GM12801 (cell line): Measurements from ENCODE around the gene VSX1.

Experiments used
- CTCF ChIP-seq: IDR thresholded peaks from one replicate; pipeline ENCODE4 v1.5.1; 2011; ENCODE audit warnings: control low read depth; ENCODE audit not compliant: insufficient read length; ENCODE audit errors: extremely low read depth

The VSX1 gene

DNA sequence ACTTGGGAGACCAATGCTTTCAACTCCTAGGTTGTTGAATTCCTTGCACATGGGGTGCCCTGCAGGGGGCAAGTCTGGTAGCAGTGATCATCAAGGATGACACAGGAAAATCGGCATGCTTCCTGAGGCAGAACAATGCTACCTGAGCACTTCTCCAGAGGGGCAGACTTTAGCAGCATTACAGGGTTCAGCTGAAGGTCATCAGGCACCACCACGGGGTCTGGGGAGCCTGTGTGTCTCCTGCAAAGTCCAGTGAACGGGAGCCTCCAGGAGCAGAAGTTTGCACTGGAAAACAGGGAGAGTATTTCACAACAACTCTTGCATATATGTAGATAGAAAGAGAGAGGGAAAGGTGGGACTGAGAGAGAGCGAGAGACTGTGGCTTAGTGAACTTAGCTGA lies 10.2 kb downstream of the VSX1 start:
- TF ChIP-seq CTCF = no peak

GRCh38 chr20:25070821-25071473 lies 11.0 kb downstream of the VSX1 start:
- no peak for TF ChIP-seq CTCF

DNA sequence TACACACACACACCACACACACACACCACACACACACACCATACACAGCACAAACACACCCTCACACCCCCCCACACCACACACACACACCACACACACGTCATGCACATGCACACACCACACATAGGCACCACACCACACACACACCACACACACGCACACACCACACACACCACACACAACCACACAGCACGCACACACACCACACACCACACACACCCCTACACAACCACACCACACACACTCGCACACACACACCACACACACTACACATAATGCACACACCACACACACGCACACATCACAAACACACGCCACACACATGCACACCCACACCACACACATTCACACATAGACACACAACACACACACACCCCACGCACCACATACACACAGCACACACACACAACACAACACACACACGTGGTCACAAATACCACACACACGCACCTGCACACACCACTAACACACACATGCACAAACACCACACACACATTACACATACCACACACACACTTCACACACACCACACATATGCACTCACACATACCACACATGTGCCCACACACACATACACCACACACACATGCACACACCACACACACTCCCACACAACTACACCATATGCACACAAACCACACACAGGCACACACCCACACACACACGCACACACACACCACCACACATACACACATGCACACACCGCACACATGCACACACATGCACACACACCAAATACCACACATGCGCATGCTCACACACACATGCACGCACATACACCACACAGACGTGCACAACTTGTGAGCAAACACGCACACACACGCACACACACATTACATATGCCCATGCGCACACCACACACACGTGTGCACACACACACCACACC lies 14.6 kb downstream of the VSX1 start:
- TF ChIP-seq CTCF = no peak

DNA sequence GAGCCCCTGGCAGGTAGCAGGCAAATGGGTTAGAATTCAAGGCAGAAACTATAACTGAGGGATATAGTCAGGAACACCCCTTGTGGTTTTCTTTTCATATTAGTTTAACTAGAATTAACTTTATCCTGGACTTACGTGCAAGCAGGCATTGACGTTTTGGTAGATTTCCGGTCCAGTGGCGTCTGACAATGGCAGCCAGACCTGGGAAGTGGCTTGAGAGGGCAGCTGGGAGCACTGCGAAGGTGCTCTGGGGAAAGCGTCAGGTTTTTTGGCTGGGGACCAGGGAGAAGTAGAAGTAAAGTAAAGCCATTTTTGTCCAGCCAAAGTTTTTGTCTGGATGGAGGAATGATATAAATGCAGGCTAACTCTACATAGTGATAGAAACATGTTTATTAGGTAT lies 15.6 kb downstream of the VSX1 start:
- no peak for TF ChIP-seq CTCF

- TF ChIP-seq CTCF = no peak
Observed at GRCh38 chr20:25065625-25066338, 16.2 kb downstream of the VSX1 start.

DNA sequence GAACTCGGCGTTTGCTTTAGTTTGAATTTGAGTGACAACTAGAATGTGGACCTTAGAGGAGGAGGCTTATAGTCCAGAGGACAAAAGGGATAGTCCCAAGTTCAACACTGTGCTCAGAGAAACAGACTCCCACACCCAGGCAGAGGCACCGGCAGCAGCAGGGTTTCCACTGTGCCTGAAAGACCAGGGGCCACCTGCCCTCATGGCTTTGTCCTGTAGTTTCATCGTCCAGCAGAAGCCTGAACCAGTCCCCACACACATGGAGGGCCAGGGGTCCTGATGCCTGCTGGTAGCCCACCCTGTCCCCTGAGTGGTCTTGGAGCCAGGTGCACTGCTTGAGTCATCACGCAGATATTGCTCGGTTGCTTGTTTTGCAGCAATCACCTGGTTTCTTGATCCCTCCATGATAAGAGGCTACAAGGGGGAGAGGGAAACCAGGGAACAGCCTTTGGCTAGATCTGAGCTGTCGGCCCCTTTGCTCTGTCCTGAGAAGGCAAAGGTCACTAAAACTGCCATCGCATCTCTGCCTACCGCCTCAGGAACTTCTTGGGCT lies 16.8 kb downstream of the VSX1 start:
- no peak for TF ChIP-seq CTCF

GRCh38 chr20:25064561-25065071 lies 17.3 kb downstream of the VSX1 start:
- no peak for TF ChIP-seq CTCF
